ENCODE data around the gene GBF1. TPM values are rescaled to one million over a fixed set of nuclear protein-coding genes. Genes with fewer than 3 reads are reported as not detected.

Gene GBF1
- total and polyA plus RNA-seq, 2 of the 13 experiments (the other 11 are each of a cell fraction or from before 2014, with no cell fraction given) = 17.1 to 21.9 TPM

DNA sequence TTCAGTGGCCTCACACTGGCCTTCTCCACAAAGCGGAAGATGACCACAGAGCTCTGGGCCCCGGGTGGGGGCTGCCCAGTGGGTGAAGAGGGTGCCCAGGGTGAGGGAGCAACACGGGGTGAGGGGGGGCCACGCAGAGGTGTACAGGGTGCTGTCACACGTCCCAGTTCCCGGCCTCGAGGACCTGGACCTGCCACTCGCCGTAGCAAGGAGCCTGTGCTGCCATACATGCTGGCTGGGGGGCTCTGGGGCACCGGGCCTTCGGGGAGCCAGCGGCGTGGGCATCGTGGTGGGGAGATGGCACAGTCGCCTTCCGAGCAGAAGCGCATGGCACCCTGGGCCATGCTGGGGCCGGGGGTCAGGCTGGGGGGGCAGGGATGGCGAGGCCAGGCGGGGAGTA lies 171.4 kb downstream of the GBF1 start (continued):
- TF ChIP-seq TBX3 (IDR thresholded peaks at IDR 0.05; ENCODE audit: borderline replicate concordance) (no peak), SMAD1 (CRISPR knock-in tag; IDR thresholded peaks at IDR 0.05; ENCODE audit: borderline replicate concordance, low read depth) (no peak), MXI1 (IDR thresholded peaks at IDR 0.05; ENCODE audit: borderline replicate concordance, low read depth, low read length) (no peak), HOXA7 (CRISPR knock-in tag; IDR thresholded peaks at IDR 0.05) (no peak), RCOR2 (CRISPR knock-in tag; IDR thresholded peaks at IDR 0.05) (no peak)
- TF ChIP-seq, protein P1, sequence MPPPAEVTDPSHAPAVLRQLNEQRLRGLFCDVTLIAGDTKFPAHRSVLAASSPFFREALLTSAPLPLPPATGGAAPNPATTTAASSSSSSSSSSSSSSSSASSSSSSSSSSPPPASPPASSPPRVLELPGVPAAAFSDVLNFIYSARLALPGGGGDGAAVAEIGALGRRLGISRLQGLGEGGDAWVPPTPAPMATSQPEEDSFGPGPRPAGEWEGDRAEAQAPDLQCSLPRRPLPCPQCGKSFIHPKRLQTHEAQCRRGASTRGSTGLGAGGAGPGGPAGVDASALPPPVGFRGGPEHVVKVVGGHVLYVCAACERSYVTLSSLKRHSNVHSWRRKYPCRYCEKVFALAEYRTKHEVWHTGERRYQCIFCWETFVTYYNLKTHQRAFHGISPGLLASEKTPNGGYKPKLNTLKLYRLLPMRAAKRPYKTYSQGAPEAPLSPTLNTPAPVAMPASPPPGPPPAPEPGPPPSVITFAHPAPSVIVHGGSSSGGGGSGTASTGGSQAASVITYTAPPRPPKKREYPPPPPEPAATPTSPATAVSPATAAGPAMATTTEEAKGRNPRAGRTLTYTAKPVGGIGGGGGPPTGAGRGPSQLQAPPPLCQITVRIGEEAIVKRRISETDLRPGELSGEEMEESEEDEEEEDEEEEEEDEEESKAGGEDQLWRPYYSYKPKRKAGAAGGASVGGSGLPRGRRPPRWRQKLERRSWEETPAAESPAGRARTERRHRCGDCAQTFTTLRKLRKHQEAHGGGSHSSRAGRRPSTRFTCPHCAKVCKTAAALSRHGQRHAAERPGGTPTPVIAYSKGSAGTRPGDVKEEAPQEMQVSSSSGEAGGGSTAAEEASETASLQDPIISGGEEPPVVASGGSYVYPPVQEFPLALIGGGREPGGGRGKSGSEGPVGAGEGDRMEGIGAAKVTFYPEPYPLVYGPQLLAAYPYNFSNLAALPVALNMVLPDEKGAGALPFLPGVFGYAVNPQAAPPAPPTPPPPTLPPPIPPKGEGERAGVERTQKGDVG (CRISPR knock-in tag; IDR thresholded peaks at IDR 0.05; ENCODE audit: borderline replicate concordance) = no peak
- TF ChIP-seq, protein P2, sequence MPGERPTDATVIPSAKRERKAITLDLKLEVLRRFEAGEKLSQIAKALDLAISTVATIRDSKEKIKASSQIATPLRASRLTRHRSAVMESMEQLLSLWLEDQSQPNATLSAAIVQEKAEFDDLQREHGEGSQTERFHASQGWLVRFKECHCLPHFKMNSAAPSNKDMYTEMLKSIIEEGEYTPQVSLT (CRISPR knock-in tag; IDR thresholded peaks at IDR 0.05; ENCODE audit: borderline replicate concordance, low read depth) = no peak
- TF ChIP-seq, protein P3, sequence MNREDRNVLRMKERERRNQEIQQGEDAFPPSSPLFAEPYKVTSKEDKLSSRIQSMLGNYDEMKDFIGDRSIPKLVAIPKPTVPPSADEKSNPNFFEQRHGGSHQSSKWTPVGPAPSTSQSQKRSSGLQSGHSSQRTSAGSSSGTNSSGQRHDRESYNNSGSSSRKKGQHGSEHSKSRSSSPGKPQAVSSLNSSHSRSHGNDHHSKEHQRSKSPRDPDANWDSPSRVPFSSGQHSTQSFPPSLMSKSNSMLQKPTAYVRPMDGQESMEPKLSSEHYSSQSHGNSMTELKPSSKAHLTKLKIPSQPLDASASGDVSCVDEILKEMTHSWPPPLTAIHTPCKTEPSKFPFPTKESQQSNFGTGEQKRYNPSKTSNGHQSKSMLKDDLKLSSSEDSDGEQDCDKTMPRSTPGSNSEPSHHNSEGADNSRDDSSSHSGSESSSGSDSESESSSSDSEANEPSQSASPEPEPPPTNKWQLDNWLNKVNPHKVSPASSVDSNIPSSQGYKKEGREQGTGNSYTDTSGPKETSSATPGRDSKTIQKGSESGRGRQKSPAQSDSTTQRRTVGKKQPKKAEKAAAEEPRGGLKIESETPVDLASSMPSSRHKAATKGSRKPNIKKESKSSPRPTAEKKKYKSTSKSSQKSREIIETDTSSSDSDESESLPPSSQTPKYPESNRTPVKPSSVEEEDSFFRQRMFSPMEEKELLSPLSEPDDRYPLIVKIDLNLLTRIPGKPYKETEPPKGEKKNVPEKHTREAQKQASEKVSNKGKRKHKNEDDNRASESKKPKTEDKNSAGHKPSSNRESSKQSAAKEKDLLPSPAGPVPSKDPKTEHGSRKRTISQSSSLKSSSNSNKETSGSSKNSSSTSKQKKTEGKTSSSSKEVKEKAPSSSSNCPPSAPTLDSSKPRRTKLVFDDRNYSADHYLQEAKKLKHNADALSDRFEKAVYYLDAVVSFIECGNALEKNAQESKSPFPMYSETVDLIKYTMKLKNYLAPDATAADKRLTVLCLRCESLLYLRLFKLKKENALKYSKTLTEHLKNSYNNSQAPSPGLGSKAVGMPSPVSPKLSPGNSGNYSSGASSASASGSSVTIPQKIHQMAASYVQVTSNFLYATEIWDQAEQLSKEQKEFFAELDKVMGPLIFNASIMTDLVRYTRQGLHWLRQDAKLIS (CRISPR knock-in tag; IDR thresholded peaks at IDR 0.05) = no peak
